Trophoblast cell (in vitro differentiated cells and primary cell): ENCODE measurements around the gene KIAA0930. TPM values are rescaled to one million over a fixed set of nuclear protein-coding genes. Genes with fewer than 3 reads are reported as not detected.

ENCODE experiments used
- DNase-seq, 2 donors: peaks; one replicate each; pipeline ENCODE4 v3.0.0-alpha.2; 2016
- H2AFZ ChIP-seq: 2 replicates; pipeline ENCODE4 v1.6.1; 2013; ENCODE audit warnings: low read length, moderate library complexity, mild to moderate bottlenecking; ENCODE audit not compliant: insufficient read depth, poor library complexity
- H2AK5ac ChIP-seq: 2 replicates; pipeline ENCODE4 v1.6.1; 2013; ENCODE audit warnings: mild to moderate bottlenecking, low read length
- H2BK120ac ChIP-seq: 2 replicates; pipeline ENCODE4 v1.6.1; 2013; ENCODE audit warnings: low read length, mild to moderate bottlenecking, moderate library complexity; ENCODE audit not compliant: insufficient read depth, poor library complexity
- H2BK12ac ChIP-seq: 2 replicates; pipeline ENCODE4 v1.6.1; 2013; ENCODE audit warnings: mild to moderate bottlenecking, low read length, moderate library complexity
- H2BK5ac ChIP-seq: 2 replicates; pipeline ENCODE4 v1.6.1; 2013; ENCODE audit warnings: low read length, low read depth, moderate library complexity, mild to moderate bottlenecking; ENCODE audit not compliant: poor library complexity
- H3K14ac ChIP-seq: 2 replicates; pipeline ENCODE4 v1.6.1; 2013; ENCODE audit warnings: mild to moderate bottlenecking, low read length
- H3K18ac ChIP-seq: 2 replicates; pipeline ENCODE4 v1.6.1; 2013; ENCODE audit warnings: mild to moderate bottlenecking, low read length
- H3K23ac ChIP-seq: 2 replicates; pipeline ENCODE4 v1.6.1; 2013; ENCODE audit warnings: low read length
- H3K27ac ChIP-seq: 2 replicates; pipeline ENCODE4 v1.5.1; 2013; ENCODE audit warnings: low read depth, mild to moderate bottlenecking, inconsistent platforms, low read length, moderate library complexity
- H3K27me3 ChIP-seq: 2 replicates; pipeline ENCODE4 v1.6.1; 2013; ENCODE audit warnings: inconsistent platforms, mild to moderate bottlenecking, low read length, moderate library complexity; ENCODE audit not compliant: insufficient read depth
- H3K36me3 ChIP-seq, 2 experiments: 1 replicate in 1 of 2; 2 replicates in 1 of 2; pipeline ENCODE4 v1.6.1; 2013; ENCODE audit warnings: low read length in 2 of 2, mild to moderate bottlenecking in 2 of 2, moderate library complexity in 1 of 2; ENCODE audit not compliant: insufficient read depth in 2 of 2, control insufficient read depth in 1 of 2
- H3K4ac ChIP-seq: 2 replicates; pipeline ENCODE4 v1.6.1; 2013; ENCODE audit warnings: low read depth, mild to moderate bottlenecking, low read length, moderate library complexity
- H3K4me1 ChIP-seq, 2 experiments: 1 replicate in 1 of 2; 2 replicates in 1 of 2; pipeline ENCODE4 v1.6.1; 2013; ENCODE audit warnings: low read length in 2 of 2, mild to moderate bottlenecking in 2 of 2, moderate library complexity in 1 of 2; ENCODE audit not compliant: insufficient read depth in 2 of 2, control insufficient read depth in 1 of 2
- H3K4me2 ChIP-seq: 2 replicates; pipeline ENCODE4 v1.6.1; 2013; ENCODE audit warnings: inconsistent platforms, mild to moderate bottlenecking, low read length, moderate library complexity
- H3K4me3 ChIP-seq: 2 replicates; pipeline ENCODE4 v1.5.1; 2013; ENCODE audit warnings: mild to moderate bottlenecking, low read depth, low read length, inconsistent platforms
- H3K79me1 ChIP-seq: one replicate; pipeline ENCODE4 v1.6.1; 2013; ENCODE audit warnings: low read length
- H3K79me2 ChIP-seq: 2 replicates; pipeline ENCODE4 v1.6.1; 2013; ENCODE audit warnings: low read length, mild to moderate bottlenecking; ENCODE audit not compliant: control insufficient read depth, insufficient read depth, poor library complexity
- H3K9ac ChIP-seq: 2 replicates; pipeline ENCODE4 v1.6.1; 2013; ENCODE audit warnings: mild to moderate bottlenecking, low read length
- H3K9me3 ChIP-seq: 2 replicates; pipeline ENCODE4 v1.6.1; 2013; ENCODE audit warnings: low read depth, mild to moderate bottlenecking, control low read depth, inconsistent platforms, low read length; ENCODE audit not compliant: insufficient read depth
- H4K12ac ChIP-seq: 2 replicates; pipeline ENCODE4 v1.6.1; 2013; ENCODE audit warnings: low read depth, mild to moderate bottlenecking, low read length, moderate library complexity
- H4K8ac ChIP-seq: 2 replicates; pipeline ENCODE4 v1.6.1; 2013; ENCODE audit warnings: low read depth, mild to moderate bottlenecking, low read length, moderate library complexity
- H4K91ac ChIP-seq: one replicate; pipeline ENCODE4 v1.6.1; 2013; ENCODE audit warnings: low read depth, mild to moderate bottlenecking, low read length, moderate library complexity
- WGBS: extraction: QIAGEN DNeasy Blood & Tissue Kit; methylation state at CpG from one replicate; pipeline ENCODE4 v1.1.7; 2013; ENCODE audit warnings: missing lambda C conversion rate; ENCODE audit not compliant: insufficient read length, insufficient coverage; ENCODE audit errors: extremely low coverage; 5-methylcytosine and 5-hydroxymethylcytosine counted together
- polyA plus RNA-seq: library from polyadenylated mRNA; stranded (reverse); fragments of 200-250 nt; gene quantifications from 2 replicates; pipeline ENCODE4 v1.2.3, GENCODE V29; 2013

Gene KIAA0930
- 68.2 and 71.9 TPM in 2 replicates for polyA plus RNA-seq

DNA sequence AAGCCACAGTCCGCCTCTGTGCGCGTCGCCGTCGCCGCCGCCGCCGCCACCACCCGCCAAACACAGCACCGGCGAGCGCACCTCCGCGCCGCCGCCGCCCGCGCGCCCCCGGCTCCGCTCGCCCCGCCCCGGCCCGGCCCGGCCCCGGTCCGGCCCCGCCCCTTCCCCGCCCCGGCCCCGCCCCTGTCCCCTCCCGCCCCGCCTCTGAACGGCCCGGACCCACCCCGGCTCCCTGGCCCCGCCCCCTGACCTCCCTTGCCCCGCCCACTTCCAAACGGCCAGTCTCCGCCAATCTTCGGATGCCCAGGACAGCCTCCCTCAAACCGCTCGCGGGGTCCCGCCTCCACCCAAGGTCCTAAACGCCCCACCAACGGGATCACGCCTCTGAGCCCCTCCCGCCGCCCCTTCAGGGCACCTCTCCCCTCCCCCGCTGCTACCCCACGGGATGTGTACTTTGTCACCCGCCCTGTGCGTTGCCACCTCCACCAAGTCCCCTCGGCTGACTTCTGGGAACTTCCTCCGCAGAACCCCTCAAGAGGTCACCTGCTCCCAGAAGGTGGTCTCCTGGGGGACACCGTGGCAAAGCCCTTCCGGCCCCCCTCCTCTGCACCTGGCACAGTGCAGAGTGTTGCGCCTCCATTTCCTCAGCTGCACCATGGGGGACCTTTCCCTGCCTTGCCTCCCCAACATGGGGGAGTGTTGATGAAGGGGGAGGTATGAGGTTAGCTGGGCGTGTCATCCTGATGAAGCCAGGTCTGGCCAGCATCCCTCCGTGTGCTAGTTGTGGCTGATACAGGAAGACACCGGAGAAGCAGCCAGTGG is at the start of gene KIAA0930:
Gene KIAA0930, minus strand, starts transcription at position 85 of the 822 bp plus-strand sequence. CDS start 191 bp downstream, outside the sequence.
- Histone ChIP-seq H3K79me1 (peaks cover 14% of the 10 kb centered on the region), H2BK120ac (peak within 1 kb of the TSS; percentile 53), H3K4me3 (peak within 1 kb of the TSS; percentile 86), H3K18ac (peak within 1 kb of the TSS; percentile 86), H3K27me3 (no peaks in the 10 kb centered on the region), H3K36me3 (peaks cover 10 to 20% of the 10 kb centered on the region in 2 experiments), H3K79me2 (peaks cover 7% of the 10 kb centered on the region), H3K27ac (no peak within 1 kb of the TSS), H2AFZ (peak within 1 kb of the TSS; percentile 77), H3K4me2 (peak within 1 kb of the TSS; percentile 90), H3K9me3 (peaks cover 2% of the 10 kb centered on the region), H2BK12ac (peak within 1 kb of the TSS; percentile 21), H4K91ac (peak within 1 kb of the TSS; percentile 68), H2AK5ac (peak within 1 kb of the TSS; percentile 35), H3K14ac (peak within 1 kb of the TSS; percentile 61), H3K4ac (peak within 1 kb of the TSS; percentile 19), H4K12ac (peak within 1 kb of the TSS; percentile 52), H2BK5ac (no peak within 1 kb of the TSS), H4K8ac (peak within 1 kb of the TSS; percentile 11), H3K9ac (peak within 1 kb of the TSS; percentile 70), H3K23ac (no peak within 1 kb of the TSS), H3K4me1 (peaks cover 21 to 28% of the 10 kb centered on the region in 2 experiments)
- peak in 1 of 2 donors; percentile 56 for DNase-seq
- no CpG with 5 or more reads among the region's 66 CpGs for WGBS

DNA sequence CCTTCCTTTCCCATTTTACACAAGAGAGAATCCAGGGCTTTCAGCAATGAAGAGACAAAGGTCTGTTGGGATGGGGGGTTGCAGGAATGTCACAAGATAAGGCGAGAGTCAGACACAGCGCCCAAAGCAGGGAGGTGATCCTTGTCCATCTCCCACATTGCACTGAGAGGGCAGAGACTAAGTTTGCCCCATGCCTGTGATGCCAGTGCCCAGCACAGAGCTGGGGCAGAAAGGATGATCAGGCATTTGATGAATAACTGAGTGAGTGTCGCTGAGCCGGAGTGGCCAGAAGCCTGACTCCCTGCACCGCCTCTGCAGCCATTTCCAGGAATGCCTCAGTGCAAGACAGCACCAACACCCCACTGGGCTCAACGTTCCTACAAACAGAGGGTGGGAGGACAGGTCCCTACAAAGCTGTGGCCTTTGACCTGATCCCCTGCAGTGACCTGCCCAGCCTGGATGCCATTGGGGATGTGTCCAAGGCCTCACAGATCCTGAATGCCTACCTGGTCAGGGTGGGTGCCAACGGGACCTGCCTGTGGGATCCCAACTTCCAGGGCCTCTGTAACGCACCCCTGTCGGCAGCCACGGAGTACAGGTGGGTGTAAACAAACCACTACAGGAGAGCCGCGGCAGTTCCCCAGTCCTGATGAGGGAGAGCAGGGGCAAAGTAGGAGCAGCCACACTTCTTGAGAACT is 46.3 kb upstream of the KIAA0930 start:
- Histone ChIP-seq H3K9me3 (peaks cover 9% of the 10 kb centered on the region), H4K8ac (no peak overlapping the region), H3K79me1 (no peaks in the 10 kb centered on the region), H3K9ac (no peak overlapping the region), H2AFZ (no peak overlapping the region), H3K14ac (no peak overlapping the region), H3K79me2 (no peaks in the 10 kb centered on the region), H2BK12ac (no peak overlapping the region), H3K18ac (no peak overlapping the region), H3K4me2 (no peak overlapping the region), H3K4me1 (peaks cover 8 to 9% of the 10 kb centered on the region in 2 experiments), H3K36me3 (no peaks in the 10 kb centered on the region), H2BK120ac (no peak overlapping the region), H3K27me3 (no peaks in the 10 kb centered on the region), H3K4ac (no peak overlapping the region), H3K23ac (no peak overlapping the region), H4K91ac (no peak overlapping the region), H3K4me3 (no peak overlapping the region), H2BK5ac (no peak overlapping the region), H2AK5ac (no peak overlapping the region), H4K12ac (no peak overlapping the region), H3K27ac (no peak overlapping the region)
- DNase-seq = no peak
- WGBS = no CpG with 5 or more reads among the region's 12 CpGs

DNA sequence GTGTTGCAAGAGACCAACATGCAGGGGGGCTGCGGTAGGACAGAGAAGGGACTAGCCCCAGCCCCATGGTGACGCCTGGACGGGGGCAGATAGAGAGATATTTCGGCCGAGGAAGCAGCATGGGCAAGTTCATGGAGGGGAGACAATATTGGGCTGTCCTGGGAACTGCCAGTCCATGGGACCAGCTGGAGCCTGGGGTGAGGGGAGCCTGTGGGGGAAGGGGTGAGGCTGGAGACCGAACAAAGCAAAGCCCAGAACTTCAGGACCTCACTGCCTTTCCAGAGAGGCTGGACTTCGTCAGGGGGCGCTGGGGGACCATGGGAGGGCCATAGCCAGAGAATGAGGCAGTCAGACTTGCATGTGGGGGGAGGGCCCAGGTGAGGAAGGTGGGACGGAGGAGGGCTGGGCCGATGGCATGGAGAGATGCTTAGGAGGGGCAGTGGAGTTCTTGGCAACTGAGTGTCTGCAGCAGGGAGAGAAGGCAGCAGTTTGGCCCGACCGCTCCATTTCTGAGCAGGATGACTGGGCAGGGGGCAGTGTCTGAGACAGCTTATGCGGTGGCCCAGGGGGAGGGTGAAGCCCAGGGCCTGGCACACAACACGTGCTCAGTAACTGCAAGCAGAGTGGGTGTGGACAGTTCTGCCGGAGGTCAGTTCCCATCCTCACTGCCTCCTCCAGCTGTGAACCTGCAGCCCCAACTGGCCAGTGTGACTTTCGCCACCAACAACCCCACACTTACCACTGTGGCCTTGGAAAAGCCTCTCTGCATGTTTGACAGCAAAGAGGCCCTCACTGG is 44.8 kb upstream of the KIAA0930 start:
- Histone ChIP-seq H3K4ac (no peak overlapping the region), H2AK5ac (no peak overlapping the region), H3K4me2 (peak overlapping the region; percentile 71)

DNA sequence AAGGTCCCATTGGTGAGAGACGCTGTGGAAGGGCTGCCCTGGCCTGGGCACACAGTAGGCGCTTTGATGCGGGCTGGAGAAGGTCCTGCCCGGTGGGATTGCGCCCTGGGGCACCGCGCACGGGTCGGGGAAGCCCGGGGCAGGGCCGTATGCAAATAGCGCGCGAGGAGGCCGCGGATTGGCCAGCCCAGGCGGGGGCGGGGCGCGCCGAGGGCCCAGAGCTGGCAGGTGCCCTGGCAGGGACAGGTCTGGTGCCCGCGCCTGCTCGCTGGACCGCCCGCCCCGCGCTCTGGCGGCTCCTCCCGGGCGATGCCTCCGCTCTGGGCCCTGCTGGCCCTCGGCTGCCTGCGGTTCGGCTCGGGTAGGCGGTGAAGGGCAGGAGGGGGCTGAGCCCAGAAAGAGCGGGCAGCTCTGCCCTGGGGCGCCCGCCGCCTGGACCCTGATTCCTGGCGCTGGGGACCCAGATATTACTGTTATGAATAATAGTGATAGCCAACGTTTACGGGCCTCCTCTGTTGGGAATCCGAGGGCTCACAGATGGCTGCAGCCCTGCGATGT is 44.1 kb upstream of the KIAA0930 start, which contains the start of gene UPK3A:
Gene UPK3A, plus strand, starts transcription at position 245 of the 558 bp plus-strand sequence. Its CDS starts 65 bp downstream, at position 310.
- Histone ChIP-seq H2AFZ (peak within 1 kb of the TSS; percentile 23), H3K27ac (no peak within 1 kb of the TSS), H3K14ac (no peak within 1 kb of the TSS), H4K91ac (no peak within 1 kb of the TSS), H3K4me1 (peaks cover 8 to 9% of the 10 kb centered on the region in 2 experiments), H2BK120ac (no peak within 1 kb of the TSS), H3K18ac (no peak within 1 kb of the TSS), H4K12ac (no peak within 1 kb of the TSS), H2BK12ac (no peak within 1 kb of the TSS), H3K79me1 (no peaks in the 10 kb centered on the region), H2AK5ac (no peak within 1 kb of the TSS), H3K4me2 (peak within 1 kb of the TSS; percentile 71), H3K4me3 (peak within 1 kb of the TSS; percentile 21), H3K9me3 (peaks cover 2% of the 10 kb centered on the region), H3K79me2 (no peaks in the 10 kb centered on the region), H3K9ac (no peak within 1 kb of the TSS), H2BK5ac (no peak within 1 kb of the TSS), H3K4ac (no peak within 1 kb of the TSS), H3K27me3 (no peaks in the 10 kb centered on the region), H4K8ac (no peak within 1 kb of the TSS), H3K36me3 (no peaks in the 10 kb centered on the region), H3K23ac (no peak within 1 kb of the TSS)
- no CpG with 5 or more reads among the region's 46 CpGs for WGBS
- peak; percentile 34 to 68 for DNase-seq

More for the DNA sequence above, 44.8 kb upstream of the KIAA0930 start:
- Histone ChIP-seq H3K79me1 (no peaks in the 10 kb centered on the region), H3K14ac (no peak overlapping the region), H4K8ac (no peak overlapping the region), H3K9ac (no peak overlapping the region), H3K23ac (no peak overlapping the region), H4K91ac (no peak overlapping the region), H4K12ac (no peak overlapping the region), H3K36me3 (no peaks in the 10 kb centered on the region), H2BK5ac (no peak overlapping the region), H3K9me3 (peaks cover 2% of the 10 kb centered on the region), H3K27ac (no peak overlapping the region), H2BK120ac (no peak overlapping the region), H3K4me3 (no peak overlapping the region), H3K4me1 (peaks cover 8 to 9% of the 10 kb centered on the region in 2 experiments), H3K27me3 (no peaks in the 10 kb centered on the region), H3K79me2 (no peaks in the 10 kb centered on the region), H2AFZ (no peak overlapping the region), H3K18ac (no peak overlapping the region), H2BK12ac (no peak overlapping the region)
- no CpG with 5 or more reads among the region's 16 CpGs for WGBS
- DNase-seq = no peak
